BE2C (cell line): Measurements from ENCODE around the gene MUC3A.
A peak's percentile ranks its signal among the peaks of the same experiment; 100 is the strongest.

Source experiments
- DNase-seq: peaks from one replicate; pipeline ENCODE4 v3.0.0-alpha.2; 2020
- H3K27me3 ChIP-seq: fragments of 250-450 bp; sonication (Bioruptor Pico); 2 replicates; pipeline ENCODE4 v1.5.1; 2020; ENCODE audit warnings: mild to moderate bottlenecking
- H3K36me3 ChIP-seq: fragments of 250-450 bp; sonication (Bioruptor Pico); 2 replicates; pipeline ENCODE4 v1.5.1; 2020; ENCODE audit warnings: mild to moderate bottlenecking
- H3K4me1 ChIP-seq: fragments of 250-450 bp; sonication (Bioruptor Pico); 2 replicates; pipeline ENCODE4 v1.5.1; 2020
- H3K4me3 ChIP-seq: 2 replicates; pipeline ENCODE4 v1.5.1; 2011; ENCODE audit warnings: low read depth, low read length
- H3K9me3 ChIP-seq: fragments of 250-450 bp; sonication (Bioruptor Pico); 2 replicates; pipeline ENCODE4 v1.5.1; 2020
- TF ChIP-seq, protein P1 (sequence below): IDR thresholded peaks from 2 replicates; pipeline ENCODE4 v1.5.1; 2012; ENCODE audit warnings: mild to moderate bottlenecking, low read depth, low read length

Gene MUC3A

DNA sequence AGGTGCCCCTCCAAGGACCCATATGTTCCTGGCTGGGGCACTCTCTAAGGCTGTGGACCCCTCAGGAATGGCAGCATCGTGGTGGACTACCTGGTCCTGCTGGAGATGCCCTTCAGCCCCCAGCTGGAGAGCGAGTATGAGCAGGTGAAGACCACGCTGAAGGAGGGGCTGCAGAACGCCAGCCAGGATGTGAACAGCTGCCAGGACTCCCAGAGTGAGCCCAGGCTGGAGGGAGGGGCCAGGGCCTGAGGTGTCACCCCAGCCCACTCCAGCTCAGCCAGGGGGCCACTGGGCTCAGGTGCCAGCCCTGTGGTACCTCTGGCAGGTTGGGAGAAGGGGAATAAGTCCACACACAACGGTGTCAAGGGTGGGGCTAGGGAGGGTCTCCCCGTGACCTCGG lies 15.3 kb downstream of the MUC3A start:
- Histone ChIP-seq H3K27me3 (peaks cover 80% of the 10 kb centered on the region), H3K36me3 (no peaks in the 10 kb centered on the region), H3K4me1 (no peaks in the 10 kb centered on the region; the same call in 1 of the 2 replicates), H3K9me3 (no peaks in the 10 kb centered on the region), H3K4me3 (no peak overlapping the region)
- DNase-seq: no peak
- TF ChIP-seq, protein P1, sequence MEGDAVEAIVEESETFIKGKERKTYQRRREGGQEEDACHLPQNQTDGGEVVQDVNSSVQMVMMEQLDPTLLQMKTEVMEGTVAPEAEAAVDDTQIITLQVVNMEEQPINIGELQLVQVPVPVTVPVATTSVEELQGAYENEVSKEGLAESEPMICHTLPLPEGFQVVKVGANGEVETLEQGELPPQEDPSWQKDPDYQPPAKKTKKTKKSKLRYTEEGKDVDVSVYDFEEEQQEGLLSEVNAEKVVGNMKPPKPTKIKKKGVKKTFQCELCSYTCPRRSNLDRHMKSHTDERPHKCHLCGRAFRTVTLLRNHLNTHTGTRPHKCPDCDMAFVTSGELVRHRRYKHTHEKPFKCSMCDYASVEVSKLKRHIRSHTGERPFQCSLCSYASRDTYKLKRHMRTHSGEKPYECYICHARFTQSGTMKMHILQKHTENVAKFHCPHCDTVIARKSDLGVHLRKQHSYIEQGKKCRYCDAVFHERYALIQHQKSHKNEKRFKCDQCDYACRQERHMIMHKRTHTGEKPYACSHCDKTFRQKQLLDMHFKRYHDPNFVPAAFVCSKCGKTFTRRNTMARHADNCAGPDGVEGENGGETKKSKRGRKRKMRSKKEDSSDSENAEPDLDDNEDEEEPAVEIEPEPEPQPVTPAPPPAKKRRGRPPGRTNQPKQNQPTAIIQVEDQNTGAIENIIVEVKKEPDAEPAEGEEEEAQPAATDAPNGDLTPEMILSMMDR: no peak

DNA sequence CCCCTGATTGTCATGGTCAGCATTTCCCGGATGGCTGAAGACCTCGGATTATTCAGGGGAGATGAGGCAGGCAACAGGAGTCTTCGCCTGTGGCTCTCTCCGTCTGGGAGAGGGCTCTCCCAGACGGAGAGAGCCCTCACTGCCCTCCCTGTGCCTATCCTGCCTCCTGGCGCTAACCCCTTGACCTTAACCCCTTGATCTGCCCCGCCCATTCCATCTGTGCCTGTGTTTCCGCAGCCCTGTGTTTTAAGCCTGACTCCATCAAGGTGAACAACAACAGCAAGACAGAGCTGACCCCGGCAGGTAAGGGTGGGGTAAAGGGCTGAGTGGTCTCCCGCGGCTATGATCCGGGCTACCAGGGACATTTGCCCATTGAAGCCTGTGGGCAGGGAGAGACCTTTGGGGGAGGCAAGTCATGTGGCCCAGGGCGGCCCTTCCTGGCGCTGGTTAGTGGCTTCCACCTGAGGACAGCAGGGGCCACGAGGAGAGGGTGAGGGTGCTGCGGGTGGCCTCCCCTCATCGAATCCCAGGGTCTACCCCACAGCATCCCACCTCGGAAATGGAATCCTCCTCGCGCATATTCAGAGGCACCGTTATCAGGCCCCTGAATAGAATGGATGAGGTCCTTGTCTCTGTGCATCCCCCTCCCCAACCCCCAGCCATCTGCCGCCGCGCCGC lies 15.8 kb downstream of the MUC3A start:
- H3K27me3 ChIP-seq: peaks cover 80% of the 10 kb centered on the region
- TF ChIP-seq, protein P1: no peak
- H3K9me3 ChIP-seq: no peaks in the 10 kb centered on the region
- DNase-seq: no peak
- H3K4me3 ChIP-seq: no peak overlapping the region
- H3K36me3 ChIP-seq: no peaks in the 10 kb centered on the region
- H3K4me1 ChIP-seq: no peaks in the 10 kb centered on the region; the same call in 1 of the 2 replicates

DNA sequence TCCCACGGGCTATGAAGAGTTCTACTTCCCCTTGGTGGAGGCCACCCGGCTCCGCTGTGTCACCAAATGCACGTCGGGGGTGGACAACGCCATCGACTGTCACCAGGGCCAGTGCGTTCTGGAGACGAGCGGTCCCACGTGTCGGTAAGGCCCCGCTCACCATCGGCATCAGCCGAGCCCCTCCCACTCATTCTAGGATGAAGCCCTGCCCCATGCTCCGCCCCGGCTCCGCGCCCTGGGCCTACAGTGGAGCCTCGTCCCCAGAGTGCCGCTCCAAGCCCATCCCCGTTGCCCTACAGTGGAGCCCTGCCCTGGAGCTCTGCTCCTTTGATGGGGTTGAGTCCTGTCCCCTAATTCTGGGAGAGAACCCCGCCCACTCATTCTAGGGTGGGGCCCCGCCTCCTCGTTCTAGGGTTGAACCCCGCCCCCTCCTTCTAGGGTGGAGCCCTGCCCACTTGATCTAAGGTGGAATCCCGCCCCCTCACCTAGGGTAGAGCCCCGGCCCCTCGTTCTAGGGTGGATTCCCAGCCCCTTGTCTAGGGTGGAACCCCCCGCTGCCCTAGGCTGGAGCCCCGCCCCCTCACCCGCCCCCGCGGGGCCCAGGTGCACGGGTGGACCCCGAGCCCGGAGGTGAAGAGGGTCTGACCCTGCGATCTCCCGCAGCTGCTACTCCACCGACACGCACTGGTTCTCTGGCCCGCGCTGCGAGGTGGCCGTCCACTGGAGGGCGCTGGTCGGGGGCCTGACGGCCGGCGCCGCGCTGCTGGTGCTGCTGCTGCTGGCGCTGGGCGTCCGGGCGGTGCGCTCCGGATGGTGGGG lies 16.6 kb downstream of the MUC3A start:
- DNase-seq: peak; percentile 89

DNA sequence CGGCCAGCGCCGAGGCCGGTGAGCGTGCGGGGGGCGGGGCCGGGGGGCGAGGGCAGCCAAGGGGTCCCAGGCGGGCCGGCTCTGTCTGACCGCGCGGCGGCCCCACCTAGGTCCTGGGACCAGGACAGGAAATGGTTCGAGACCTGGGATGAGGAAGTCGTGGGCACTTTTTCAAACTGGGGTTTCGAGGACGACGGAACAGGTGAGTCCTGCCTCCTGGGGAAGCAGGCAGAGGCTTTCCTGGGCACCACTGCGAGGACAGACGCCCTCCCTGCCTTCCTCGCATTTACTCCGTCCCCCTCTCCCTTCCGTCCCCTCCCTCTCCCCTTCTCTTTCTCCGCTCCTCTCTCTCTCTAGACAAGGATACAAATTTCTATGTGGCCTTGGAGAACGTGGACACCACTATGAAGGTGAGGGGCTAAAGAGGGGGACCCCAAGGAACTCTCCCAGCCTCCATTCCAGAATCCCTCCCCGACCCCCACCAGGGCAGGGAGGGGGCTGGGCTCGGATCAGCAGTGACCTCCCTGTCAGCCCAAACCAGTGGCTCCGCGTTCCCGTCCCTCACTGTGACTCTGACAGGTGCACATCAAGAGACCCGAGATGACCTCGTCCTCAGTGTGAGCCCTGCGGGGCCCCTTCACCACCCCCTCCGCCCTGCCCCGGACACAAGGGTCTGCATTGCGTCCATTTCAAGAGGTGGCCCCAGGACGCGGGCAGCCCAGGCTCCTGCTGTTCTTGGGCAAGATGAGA lies 17.4 kb downstream of the MUC3A start:
- Histone ChIP-seq H3K27me3 (peaks cover 69% of the 10 kb centered on the region), H3K4me3 (no peak overlapping the region)
- TF ChIP-seq, protein P1: no peak

More for the DNA sequence above, 16.6 kb downstream of the MUC3A start:
- TF ChIP-seq, protein P1: peak; percentile 77
- no peaks in the 10 kb centered on the region; the same call in 1 of the 2 replicates for H3K4me1 ChIP-seq
- no peaks in the 10 kb centered on the region for H3K9me3 ChIP-seq
- peaks cover 72% of the 10 kb centered on the region for H3K27me3 ChIP-seq
- H3K4me3 ChIP-seq: peak overlapping the region; percentile 38
- no peaks in the 10 kb centered on the region for H3K36me3 ChIP-seq

DNA sequence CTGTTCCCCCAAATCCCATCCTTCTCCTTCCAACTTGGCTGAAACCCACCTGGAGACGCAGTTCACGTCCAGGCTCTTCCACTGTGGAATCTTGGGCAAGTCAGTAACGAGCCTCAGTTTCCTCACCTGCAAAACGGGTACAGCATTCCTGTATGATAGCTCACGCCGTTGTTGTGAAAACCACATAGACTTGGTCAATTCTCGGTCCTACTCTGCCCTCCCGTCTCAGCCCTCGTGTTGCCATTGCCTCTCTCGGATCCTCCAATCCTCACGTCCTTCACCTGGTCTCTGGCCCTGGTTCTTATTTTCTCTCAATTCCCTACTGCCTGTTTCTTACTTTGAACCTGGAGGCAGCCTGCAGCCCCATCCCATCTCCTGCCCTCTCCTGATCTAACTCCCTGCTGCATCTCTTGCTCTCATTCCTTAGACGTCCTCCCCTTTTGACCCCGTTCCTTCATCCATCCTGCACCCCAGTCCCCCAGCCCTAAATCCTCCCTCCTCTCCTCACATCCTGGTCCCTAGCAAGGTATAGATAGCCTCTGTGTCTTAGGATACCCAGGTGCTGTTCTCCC lies 18.0 kb downstream of the MUC3A start:
- DNase-seq: no peak
- Histone ChIP-seq H3K9me3 (no peaks in the 10 kb centered on the region), H3K4me3 (no peak overlapping the region), H3K27me3 (peaks cover 72% of the 10 kb centered on the region), H3K36me3 (no peaks in the 10 kb centered on the region), H3K4me1 (no peaks in the 10 kb centered on the region; the same call in 1 of the 2 replicates)
- TF ChIP-seq, protein P1: no peak

More for the DNA sequence above, 17.4 kb downstream of the MUC3A start:
- Histone ChIP-seq H3K9me3 (no peaks in the 10 kb centered on the region), H3K4me1 (no peaks in the 10 kb centered on the region; the same call in 1 of the 2 replicates), H3K36me3 (no peaks in the 10 kb centered on the region)
- DNase-seq: no peak
